Measurements from ENCODE around the gene RAB6D.
"Not testable (repeated sequence)": the region's sequence is repeated elsewhere in the genome, so short reads cannot be mapped to it uniquely, and the experiment has no call there.

The RAB6D gene

DNA sequence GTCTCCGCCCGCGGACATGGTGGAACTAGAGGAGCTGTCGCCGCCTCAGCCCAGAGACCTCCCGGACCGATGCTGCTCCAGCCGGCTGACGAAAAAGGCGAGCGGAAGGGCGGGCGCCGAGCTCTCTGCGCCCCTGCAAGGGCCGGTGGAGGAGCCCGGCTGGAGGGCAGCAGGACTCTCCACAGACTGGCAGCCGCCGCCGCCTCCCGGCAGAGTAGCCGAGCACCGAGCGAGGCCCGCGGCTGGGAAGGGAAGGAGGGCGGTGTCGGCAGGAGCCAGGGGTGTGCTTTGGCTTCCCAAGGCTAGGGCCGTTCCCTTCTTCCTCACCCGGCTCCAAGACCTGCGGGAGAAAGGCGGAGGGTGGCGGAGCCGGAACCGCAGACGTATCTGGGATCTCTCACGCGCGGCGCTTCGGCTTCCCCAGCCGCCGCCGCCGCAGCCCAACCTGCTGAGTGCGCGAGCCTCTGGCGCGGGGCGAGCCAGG lies at the start of gene RAB6D:
TSS of gene RAB6D (minus strand) at position 466 of the 484 bp plus-strand sequence. CDS start at position 18, 448 bp downstream.
- DNase-seq, result peak; percentile 8

DNA sequence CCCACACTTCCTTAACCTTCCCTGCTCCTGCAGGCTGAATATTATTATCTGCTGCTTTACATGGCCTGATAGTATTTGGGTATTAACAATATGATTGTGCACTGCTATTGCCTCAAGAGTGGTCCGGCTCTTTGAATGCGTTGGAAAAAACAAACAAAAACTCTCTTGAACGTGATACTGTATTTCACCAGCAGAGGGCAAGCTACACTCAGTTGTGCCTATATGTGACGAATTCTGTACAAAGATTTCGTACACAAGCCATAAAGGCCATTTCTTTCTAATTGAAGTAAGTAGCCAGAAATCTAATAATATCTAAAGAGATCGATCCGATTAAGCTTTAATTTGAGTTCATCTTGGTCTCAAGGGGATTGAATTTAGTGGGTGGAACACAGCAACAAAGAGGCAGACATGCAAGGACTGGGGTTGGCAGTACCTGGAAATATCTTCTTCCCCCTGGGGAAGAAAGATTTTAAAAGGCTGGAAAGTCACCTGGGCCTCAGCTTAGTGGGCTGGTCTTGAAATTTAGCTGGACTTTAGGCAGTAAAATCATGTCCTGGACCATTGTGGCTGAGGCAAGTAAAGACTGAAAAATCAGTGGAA lies 49.3 kb upstream of the RAB6D start:
- DNase-seq, result peak; percentile 51

DNA sequence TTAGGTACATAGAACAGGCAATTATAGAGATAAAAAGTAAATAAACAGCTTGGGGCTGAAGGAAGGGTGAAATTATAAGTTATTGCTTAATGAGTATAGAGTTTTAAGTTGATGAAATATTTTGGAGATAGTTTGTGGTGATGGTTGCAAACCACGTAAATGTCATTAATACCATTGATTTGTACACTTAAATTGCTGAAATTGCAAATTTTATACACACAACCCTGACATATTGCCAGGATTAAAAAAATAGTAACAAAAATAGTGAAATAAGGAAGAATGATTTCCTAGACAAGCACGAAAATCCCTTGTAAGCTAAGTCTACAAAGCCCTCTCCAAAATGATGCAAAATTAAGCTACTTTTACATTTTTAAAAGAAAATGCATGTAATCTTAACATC lies 46.2 kb upstream of the RAB6D start:
- DNase-seq, result no peak

DNA sequence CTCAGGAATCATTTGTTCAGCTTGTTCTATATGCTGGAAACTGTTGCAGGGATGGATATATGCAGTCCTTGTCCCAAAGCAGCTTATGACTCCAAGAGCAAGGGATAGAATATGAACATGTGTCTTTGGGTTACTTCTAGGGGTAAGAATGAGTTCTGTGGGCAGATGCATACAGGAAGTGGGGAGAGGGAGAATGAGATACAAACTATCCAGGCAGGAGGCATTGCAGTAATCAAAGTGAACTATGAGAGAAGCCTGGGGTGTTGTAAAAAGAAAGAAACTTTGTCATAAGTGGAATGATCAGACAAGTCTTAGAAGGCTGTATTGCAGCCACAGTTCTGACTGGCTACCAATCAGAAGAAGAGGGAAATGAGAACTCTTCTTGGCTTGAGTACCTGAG lies 44.8 kb upstream of the RAB6D start:
- DNase-seq, result no peak

DNA sequence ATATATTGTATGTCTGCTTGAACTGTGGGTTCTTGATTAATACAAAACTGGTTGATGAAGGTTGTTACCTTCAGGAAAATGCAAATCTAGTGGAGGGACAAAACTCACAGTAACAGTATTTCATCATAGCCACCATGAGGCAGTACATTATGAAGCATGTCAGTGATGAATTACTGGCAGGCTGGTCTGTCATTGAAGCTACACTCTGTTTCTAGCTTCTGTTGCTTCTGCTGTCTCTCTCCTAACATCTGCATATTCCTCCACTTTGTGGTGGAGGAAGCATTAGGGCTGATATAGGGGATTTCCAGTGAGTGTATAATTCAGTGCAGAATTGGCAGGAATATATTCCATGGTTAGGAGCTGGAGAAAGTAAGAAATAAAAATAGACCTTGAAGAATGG lies 44.2 kb upstream of the RAB6D start:
- DNase-seq, result no peak

DNA sequence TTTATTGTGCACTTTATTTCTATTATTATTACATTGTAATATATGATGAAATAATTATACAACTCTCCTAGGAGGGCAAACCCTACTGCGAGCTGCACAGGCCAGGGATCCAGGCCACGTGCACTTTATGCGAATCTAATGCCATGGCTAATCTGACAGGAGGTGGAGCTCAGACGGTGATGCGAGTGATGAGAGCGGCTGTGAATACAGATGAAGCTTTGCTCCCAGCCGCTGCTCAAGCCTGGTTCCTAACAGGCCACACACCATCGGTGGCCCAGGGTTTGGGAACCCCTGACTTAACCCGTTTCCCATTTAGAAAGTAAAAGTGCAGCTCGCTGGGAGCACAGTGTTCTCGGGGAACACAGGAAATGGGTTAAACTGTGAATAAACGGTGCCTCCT lies 40.8 kb upstream of the RAB6D start:
- DNase-seq, result no peak

DNA sequence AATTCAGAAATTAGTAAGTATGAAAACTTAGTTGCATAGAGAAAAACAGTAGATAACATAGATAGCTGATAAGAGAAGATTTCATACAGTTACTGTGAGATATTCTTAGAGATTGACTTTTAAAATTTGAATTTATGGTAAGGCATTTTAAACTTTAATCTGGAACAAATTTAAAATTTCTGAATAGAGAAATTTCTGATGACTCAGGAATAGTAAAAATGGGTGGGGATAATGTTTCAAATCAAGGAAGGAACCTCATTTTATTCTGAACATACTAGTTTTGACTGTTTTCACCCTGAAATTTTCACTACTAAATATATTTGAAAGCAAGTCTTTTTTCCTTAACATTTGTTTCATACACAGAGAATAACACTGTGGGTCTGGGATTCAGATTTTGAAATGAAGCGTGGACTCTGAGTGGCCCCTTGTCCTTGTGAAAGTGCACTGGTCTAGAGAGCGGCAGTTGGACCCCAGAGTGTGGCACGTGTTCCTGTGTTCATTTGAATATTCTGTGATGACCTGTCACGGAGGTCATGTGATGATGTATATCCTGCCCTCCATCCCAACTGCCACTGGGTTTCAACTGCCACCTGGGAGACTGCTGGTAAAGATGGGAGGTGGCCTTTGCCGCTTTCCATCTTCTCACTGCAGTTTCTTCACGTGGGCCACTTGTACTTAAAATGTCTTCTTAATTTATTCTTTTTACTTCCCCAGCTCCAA lies 38.5 kb upstream of the RAB6D start:
- no peak for DNase-seq

DNA sequence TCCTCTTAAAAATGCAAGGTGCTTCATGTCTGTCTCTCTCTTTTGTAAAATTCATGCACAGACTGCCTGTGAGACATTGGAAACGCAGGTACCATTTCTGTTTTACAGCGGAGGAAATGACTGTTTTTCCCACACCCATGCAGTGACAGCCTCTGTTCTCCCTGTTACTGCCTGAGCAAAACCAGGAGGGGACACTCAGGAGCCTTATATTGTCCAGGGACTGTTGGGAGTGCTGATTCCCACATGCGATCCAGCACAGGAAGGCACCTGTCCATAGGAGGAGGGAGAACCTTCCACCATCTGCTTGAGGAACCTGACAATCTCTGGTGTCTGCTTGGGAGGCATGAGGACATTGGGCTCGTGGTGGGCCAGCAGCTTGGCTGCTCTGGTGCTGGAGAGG lies 36.9 kb upstream of the RAB6D start:
- no peak for DNase-seq

DNA sequence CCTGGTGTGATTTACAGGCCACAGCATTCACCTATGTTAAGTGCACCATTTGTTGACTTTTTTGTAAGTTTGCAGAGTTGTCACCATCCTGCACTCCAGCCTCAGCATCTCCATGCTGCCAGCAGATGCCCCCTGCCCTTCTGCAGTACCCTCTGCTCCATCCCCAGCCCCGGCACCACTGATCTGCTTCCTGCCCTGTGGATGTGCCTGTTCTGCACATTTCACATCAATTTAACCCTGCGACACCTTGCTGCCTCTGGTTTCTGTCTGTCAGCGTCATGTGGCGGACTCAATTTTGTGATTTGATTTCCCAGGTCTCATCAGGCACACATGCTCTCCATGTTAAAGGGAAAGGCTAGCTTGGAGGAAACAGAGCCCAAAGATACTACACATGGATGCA lies 36.5 kb upstream of the RAB6D start:
- DNase-seq, result not testable (repeated sequence)

DNA sequence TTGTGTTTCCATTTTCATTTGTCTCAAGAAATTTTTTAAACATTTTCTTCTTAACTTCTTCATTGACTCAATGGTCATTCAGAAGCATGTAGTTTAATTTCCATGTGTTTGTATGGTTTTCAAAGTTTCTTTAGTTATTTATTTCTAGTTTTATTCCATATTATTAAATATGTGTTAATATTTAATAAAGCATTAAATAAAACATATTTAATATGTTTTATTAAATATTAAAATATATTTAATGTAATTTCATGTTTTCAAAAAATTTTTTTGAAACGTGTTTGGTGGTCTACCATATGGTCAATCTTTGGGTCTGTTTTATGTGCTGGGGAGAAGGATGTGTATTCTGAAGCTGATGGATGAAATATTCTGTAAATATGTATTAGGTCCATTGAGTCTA lies 32.2 kb upstream of the RAB6D start:
- DNase-seq, result not testable (repeated sequence)

DNA sequence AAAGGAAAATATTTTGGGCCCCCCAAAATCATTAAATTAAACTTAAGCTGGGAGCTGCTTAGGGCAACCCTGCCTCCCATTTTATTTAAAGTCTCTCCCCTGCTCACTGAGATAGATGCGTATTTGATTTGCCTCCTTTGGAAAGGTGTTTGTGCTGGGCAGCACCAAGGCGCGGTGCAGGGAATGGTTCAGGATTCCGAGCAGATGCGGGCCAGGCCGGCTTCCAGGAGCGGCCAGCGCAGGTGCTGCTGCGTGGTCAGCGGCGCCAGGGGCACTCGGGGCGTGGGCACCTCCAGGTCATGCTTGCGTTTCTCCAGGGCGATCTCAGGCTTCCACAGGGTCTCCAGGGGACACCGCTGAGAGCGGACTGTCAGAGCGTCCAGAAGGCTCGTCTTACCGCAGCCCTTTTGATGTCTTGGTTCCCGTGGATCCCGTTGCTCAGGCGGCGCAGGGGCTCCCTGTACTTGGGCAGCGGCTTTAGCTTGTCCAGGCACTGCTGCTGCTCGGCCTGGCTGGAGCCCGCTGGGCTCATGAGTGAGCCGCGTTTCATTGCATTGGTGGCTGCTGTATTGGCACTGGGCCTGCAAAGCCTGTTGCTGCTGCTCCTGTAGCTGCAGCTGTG lies 31.2 kb upstream of the RAB6D start:
- not testable (repeated sequence) for DNase-seq

DNA sequence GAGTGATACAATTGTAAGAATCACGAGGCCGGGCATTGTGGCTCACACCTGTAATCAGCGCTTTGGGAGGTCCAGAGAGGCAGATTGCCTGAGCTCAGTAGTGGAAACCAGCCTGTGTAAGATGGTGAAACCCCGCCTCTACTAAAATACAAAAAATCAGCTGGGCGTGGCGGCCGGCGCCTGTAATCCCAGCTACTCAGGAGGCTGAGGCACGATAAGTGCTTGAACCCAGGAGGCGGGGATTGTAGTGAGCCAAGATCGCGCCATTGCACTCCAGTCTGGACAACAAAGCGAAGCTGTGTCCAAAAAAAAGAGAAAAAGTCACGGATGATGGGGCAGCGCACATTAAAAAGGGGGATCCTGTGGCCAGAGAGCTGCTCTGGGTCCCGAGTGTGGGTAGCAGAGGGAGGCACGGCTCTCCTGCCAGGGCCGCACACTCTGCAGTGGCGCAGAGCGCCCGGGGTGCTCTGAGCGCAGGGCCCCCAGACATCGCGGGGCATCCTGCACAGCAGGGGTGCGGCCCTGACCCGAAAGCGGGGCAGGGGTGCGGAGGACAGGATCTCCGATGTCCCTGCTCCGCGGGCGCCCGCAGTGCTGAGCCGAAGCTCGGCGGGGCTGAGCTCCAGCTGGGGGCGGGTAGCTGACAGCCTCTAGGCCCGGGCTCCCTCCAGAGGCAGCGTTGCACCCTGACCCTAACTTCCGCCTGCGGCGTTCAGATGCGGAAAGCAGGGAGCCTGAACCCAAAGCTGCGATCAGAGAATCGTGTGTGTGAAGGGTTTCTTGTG lies 30.4 kb upstream of the RAB6D start:
- DNase-seq, result peak; percentile 78

DNA sequence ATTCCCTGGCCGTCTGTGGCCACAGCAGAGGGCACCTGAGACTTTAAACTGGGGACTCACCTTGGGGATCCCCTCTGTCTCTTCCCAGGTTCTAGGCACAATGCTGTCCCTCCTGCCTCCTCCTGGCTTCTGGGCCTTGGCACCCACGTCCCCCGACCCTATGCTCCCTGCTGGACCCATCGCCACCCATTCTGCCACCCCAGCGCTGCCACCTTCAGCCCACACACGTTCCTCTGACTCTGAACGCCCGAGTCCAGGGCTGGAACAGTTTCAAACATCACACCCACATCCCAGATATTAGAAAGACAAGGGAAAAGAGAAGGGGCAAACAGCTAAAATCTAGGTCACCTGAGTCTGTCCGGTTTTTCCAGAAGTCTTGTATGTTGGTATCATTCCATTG lies 28.0 kb upstream of the RAB6D start:
- not testable (repeated sequence) for DNase-seq

DNA sequence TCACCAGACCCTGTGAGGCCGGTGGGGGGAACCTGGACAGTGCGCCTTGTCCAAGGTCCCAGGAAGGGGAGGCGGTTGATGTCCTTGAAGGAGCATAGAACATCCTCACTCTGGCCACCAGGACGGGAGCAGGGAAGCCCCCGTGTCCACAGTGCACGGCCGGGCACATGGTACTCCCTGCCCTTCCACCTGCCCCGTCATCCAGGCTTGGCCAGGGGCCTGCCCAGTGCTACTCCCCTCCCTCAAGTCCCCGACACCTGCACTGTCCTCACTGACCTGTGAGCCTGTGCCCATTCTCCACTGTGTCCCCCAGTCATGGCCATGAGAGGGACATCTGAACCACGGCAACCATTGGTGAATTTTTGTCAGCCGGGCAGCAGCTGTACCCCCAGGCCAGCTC lies 27.5 kb upstream of the RAB6D start:
- not testable (repeated sequence) for DNase-seq

DNA sequence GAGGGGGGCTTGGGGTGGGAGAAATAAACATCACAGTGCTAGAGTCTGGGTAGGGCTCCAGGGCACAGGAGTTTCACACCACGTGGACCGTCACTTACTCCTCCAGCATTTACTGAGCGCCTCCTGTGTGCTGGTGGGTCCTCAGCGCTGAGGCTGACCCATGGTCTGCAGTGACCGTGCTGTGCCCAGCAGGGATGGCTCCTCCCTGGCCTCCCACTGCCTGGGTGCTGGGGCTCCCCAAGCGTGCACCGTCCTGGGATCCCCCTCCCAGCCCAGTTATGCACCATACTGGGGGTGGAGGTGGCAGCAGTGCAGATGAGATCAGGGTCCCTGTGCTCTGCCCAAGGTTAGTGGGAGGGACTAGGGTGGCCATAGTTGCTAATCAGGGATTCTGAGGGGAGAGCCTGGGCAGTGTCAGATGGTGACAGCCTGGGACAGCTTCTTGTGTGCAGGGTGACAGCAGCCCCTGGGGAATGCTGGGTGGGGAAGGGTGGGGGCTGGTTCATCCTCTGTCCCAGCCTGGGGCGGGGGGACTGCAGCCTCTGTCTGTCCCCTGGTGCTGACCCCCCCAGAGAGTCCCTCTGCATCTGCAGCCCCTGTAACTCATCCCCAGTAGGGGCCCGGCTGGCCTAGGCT lies 26.6 kb upstream of the RAB6D start:
- DNase-seq, result not testable (repeated sequence)

DNA sequence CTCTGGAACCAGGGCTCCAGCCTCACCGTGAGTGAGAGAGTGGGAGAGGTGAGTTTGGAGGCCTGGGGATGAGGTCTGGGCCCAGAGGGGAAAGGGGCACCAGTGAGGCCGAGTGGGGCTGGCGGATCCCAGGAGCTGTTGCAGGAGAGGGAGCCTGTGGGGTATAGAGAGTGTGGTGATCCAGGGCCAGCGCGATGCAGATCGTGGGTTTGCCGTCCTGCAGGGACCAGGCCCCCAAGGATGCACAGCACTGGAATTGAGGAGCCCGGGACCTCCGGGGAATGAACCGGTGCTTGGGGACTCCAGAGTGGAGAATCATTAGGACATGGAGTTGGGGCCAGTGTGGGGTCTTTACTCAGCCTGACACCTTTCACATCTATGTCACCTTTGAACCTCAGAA lies 25.7 kb upstream of the RAB6D start:
- no peak for DNase-seq

DNA sequence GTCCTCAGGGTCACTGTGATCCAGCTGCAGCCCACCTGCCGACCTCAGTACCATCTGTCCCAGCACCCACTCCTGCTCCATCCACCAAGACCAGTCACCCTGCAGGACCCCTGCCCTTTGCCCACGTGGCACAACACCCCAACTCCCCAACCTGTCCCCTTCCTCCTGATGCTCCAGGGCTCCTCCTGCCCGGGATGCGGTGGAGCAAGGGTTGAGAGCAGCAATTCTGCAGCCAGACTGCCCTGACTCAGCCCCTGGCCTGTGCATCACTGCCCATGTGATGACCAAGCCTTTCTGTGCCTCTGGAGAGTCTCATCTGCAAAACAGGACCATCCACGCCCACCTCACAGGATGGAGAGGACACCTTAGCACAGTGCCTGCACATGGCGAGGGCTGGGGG lies 24.9 kb upstream of the RAB6D start:
- DNase-seq, result not testable (repeated sequence)

DNA sequence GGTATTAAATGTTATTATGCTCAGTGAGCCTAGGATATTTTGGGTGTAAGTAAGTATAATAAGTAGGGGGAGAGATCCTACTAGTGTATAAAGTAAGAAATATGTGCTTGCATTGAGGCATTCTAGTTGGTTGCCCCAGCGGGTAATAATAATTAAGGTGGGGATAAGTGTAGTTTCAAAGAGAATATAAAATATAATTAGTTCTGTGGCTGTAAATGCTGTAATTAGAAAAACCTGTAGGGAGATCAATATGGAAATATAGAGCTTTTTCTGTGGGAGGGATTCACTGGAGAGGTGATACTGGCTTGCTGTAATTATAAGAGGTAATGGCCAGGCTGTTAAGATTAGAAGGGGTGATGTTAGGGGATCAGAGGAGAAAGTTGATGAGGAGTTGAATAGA lies 9.1 kb upstream of the RAB6D start:
- DNase-seq, result not testable (repeated sequence)

DNA sequence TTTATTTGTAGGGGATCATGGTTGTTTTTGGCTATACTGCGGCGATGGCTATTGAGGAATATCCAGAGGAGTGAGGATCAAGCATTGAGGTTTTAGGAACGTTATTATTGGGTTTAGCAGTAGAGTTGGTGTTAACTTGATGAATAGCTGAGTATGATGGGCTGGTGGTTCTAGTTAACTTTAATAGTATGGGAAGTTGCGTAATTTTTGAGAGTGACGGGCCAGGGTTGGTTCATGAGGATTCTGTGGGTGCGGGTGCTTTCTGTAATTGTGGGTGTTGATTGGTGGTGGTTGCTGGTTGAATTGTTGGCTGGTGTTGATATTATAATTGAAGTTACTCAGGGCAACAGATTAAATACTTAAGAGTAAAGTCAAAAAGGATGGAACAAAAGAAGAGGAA lies 6.0 kb upstream of the RAB6D start:
- DNase-seq, result no peak

DNA sequence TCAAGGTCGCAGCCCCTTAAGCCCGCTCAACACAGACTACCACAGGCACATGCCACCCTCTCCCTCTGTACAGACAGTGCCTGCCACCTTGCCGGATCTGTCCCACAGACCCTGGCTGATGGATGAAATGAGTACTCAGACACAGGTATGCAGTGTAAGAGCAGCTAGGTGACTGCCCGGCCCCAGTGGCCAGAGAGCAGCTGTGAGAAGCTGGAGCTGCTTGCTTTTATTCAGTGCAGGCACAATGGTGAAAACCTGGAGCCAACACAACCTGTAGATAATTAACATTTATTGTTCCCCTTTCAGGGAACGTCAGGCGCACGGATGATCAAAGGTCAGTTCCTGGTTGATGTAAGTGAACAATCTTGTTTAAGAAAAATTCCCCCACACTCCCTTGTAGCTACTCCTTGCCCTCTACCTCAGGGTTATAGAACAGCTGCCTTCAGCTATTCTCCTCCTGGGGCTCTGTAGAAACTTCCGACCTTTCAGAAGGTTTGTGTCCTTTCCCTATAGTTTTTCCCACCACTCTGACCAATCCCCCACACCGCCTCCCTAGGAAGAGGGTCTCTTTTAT lies 4.6 kb upstream of the RAB6D start:
- DNase-seq, result not testable (repeated sequence)

DNA sequence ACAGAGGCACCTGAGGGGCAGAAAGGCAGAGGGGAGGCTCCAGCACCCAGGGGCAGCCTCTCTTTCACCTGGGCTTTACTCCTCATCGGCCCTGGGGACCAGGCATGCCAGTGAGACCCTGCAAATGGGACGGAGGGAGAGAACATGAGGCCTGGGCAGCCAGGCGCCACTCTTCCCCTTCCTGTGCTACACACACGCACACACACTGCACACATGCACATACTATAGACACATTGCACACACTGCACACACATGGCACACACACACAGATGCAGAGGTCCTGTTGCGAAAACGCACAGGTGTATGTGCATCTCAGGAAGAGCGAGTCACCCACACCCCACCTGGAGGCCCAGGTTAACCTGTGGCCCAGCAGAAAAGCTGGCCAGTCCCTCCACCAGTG lies 3.4 kb upstream of the RAB6D start:
- no peak for DNase-seq

DNA sequence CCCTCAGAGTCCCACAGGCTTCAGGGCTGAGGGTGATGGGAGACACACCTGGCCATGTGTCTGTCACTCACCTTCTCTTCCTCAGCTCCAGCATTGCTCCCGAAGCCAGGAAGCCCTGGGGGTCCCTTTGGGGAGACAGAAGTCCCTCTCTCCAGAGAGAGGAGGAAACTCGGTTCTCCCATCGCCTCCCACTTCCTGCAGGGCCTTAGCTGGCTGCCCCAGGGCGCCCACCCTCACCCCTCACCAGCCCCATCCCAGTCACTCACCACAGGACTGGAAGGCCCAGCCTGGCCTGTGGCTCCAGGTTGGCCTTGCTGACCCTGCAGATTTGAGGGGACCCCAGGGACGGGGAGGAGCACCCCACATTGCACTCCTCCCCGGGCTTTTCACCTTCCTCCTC lies 2.7 kb upstream of the RAB6D start:
- DNase-seq, result no peak

DNA sequence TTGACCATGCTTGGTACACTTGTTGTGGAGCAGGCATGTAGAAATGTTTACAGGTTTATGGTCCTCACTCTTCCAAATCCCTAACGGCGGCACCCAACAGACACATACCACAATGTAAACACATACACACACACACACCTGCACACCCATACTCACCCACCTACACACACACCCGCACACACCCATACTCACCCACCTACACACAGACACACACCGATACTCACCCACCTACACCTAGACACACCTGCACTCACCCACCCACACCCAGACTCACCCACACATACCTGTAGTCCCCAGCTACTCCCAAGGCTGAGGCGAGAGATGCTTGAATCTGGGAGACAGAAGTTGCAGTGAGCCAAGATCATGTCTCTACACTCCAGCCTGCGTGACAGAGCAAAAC lies 1.5 kb upstream of the RAB6D start:
- no peak for DNase-seq

All from NCI-H69 (cell line).